ENCODE measurements around the gene PRKAR1B.
A peak's percentile ranks its signal among the peaks of the same experiment; 100 is the strongest.

Gene PRKAR1B

DNA sequence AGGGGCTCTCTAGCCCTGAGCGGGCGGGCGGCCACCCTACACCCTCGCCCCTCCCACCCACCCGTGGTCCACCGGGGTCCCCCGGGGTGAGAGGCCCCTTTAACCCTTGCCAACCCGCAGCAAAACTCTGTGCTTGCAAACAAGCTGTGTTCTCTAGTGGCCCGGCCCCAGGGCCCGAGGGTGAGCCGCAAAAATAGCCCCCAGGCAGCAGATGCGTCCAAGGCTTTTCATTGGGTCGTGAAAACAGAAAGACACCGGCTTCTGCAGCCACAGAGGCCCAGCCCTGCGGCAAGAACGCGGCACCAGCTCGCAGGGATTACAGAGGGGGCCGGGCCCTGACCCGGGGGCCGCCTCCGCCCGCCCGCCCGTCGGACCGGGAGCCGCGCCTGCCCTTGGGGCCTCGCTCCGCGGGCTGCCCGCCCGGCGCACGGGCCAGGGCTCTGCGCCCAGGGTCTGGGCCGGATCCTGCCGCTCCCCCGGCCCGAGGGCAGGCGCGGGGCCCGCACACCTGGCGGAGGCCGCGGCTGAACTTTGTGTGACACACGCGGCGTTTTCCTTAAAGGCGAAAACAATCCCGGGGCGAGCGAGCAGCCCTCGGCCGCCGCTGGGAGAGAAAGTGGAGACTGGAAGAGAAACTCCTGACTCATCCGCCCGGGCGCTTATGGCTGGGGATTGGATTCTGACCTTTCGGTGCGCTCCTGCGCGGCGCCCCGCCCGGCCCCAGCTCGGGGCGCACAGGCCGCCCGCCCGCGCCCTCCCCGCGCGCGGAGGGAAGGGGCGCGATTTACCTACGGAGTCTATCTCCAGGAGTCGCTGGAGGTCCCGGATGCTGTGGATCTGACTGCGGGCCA lies 210.2 kb downstream of the PRKAR1B start:
- DNase-seq = peak; percentile 52

GRCh38 chr7:516216-516605 lies 210.9 kb downstream of the PRKAR1B start:
- DNase-seq = no peak

DNA sequence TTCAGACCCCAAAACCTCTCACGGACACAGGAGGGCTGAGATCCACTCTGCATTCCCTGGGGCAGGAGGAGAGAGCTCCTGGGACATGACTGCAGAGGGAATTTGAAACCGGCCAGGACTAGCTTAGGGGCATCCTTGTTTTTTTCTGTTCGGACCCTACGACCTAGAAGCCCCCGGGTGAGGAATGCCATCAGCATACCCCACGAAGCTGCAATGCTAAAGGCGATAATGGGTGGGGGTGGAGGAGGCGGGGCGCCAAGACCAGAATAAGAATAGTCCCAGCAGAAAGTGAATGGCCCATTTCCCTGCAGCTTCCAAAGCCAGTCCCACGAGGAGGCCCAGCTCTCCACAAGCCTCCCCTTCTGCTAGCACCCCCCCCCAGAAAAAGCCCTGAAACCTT lies 211.5 kb downstream of the PRKAR1B start:
- DNase-seq = no peak

DNA sequence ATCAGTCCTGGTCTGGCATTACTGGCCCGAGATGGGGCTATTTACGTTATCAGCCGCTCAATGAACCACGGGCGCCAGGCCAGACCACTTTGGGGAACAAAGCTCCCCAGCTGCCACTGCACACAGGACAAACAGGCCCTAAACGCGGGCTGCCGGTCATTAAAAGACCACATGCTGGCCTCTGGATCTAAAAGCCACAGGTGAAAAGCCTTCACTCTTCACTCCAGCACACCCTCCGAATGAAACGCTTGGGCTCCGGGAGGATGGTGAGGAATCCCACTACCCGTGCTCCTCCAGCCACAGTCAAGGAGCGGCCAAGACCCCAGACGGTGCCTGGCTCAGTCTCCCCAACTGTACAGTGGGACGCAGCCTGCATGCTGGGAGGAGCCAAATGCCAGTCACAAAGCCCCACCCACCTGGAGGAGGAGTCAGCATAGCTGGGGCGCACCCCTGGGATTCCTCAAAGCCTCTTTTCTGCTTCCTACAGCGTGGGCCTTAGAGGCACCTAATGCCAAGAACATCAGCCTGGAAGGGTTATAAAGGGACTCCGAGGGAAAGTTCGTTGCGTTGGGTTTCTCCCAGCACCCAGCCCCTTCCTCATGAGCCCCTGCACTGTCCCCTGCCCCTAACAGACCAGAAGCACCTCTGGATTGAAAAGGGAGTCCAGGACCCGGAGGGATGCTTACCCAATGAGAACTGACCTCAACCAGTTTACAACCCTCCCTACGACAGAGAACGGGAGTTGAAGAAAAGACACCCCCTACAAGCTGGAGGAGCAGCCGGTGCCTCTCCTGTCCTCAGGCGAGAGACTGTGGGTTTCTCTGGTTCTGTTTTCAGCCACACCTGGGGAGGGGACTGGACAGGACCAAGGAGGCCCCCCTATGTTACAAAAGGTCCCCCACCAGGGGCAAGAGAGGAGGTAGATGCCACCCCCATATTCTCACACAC lies 212.2 kb downstream of the PRKAR1B start:
- DNase-seq = peak; percentile 61

DNA sequence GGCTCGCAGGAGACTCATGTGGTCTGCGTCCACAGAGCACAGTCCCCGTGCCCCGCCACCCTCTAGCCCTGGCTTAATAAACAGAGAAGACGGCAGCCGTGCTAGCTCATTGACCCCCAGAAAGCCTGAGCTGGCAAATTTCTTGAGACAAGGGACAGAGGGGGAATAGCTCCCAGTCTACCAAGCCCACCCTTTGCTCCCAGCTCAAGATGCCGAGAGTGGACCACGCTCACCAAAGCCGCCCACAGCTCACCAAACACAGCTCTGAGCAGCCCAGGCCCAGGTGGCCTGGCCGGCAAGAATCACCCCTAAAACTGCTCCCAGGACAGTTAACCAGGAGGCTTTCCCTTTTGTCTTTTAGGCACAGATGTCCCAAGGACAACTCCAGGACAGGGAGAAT lies 212.8 kb downstream of the PRKAR1B start:
- no peak for DNase-seq

DNA sequence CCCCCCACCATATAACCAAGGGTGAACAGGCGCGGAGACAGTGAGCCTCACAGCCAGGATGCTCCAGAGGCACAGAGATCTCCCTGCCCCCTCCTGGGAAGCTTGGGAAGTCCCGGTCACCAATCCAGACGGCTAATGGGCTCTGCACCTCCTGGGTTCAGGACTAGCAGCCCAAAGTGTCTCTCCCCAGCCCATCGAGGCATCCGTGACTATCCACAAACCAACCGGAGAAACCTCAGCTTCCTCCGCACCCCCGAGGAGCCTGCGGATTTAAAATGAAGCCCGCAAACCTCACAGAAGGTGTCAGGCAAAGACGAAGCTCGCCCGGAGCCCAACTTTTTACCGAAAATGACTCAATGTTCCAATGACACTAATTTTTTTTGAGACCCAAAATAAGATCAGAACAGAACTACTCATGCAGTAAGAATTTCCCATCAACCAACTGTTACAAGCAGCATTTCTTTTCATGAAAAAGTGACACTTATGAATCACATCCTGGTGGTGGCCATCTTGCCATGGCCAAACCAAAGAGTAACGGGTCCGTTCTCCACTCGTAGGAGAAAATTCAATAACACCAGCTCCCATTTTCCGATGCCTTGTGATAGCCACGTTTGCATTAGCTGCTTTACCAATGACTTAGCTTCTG lies 213.4 kb downstream of the PRKAR1B start:
- no peak for DNase-seq

- no peak for DNase-seq
These were observed 214.4 kb downstream of the PRKAR1B start for GRCh38 chr7:512541-513311.

GRCh38 chr7:512146-512510 lies 215.0 kb downstream of the PRKAR1B start:
- no peak for DNase-seq

DNA sequence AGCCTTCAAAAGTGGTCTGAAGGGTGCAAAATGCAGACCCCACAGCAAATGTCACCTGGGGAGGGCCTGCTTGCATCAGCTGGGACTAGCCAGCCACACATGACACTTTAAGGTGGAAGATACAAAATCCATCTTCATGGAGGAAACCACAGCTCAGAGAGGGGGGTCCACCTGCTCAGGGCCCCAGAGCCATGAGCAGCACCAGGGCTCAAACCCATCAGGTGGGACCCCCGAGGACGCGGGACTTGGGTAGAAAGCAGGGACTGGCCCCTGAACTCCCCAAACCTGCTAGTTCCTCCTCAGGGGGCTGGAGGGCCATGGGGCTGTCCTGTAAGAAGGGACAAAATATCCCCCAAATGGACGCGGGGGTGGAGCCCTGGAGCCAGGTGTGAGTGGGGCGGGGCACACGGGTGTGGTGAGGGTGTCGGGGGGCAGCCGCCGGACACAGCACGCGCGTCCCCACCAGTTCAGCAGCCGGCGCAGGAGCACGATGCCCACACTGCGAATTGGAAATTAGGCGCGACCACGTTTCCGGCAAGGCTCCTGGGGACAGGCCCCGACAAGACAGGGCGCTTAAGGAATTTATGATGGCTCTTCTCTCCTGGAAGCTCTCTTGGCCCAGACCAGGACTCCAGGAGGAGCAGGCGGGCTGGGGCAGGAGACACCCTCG lies 215.5 kb downstream of the PRKAR1B start:
- no peak for DNase-seq

- no peak for DNase-seq
These were observed 216.2 kb downstream of the PRKAR1B start for GRCh38 chr7:510782-511281.

- no peak for DNase-seq
These were observed 217.0 kb downstream of the PRKAR1B start for GRCh38 chr7:510131-510481.

DNA sequence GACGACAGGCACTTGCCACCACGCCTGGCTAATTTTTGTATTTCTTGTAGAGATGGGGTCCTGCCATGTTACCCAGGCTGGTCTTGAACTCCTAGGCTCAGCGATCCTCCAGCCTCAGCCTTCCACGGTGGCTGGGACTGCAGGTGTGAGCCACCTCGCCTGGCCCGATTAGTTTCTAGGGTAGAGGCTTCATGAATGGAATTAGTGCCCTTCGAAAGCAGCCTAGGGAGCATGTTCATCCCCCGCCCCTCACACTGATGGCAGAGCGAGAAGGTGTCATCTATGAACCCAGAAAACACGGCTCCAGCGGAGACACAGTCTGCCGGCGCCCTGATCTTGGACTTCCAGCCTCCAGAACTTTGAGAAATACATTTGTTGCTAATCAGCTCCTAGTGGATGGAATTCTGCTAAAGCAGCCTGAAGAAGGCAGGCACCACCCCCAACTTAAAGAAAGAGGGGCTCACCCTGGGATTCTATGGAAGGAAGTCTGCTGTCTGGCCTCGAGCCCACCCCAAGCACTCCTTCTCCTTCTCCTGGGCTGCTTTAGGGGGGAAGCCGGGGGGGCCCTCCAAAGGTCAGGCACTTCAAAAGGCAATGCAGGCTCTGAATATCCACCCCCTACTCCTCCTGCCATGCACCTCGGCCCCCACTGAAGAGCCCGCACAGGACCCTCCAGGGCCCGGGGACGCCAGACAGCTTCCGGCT lies 217.5 kb downstream of the PRKAR1B start:
- DNase-seq = no peak

GRCh38 chr7:508461-509170 lies 218.5 kb downstream of the PRKAR1B start:
- no peak for DNase-seq

GRCh38 chr7:507623-508300 lies 219.3 kb downstream of the PRKAR1B start:
- DNase-seq = no peak

DNA sequence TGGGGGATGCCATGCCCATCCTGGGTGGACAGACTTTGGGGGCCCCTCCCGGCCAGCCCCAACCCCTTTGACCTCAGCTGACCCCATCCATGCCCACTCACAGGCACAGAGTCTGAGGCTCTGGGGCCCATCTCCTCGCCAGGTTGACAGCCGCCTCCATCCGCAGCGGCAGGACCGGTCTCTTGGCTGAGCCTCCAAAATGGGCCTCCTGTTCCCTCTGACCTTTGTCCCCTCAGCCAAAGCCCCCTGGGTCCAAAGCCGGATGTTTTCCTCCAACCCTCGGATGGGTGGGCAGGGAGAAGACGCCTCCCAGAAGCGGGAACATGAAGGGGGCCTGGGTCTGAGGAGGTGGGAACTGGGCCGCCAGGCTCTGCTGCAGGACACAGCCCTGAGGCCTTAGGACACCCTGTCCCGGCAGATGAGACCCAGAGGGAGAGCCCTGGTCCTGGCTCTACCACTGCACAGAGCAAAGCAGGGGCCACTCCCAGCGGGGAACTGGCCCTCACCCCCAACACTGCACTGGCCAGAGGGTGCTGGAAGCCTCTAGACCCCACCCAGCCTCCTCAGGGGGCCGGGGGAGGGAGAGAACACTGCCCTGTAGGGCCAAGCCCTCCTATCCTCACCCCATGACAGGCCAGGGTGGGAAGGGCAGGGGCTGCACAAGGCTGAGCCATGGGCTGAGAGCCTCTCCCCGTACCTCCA lies 220.0 kb downstream of the PRKAR1B start:
- no peak for DNase-seq

DNA sequence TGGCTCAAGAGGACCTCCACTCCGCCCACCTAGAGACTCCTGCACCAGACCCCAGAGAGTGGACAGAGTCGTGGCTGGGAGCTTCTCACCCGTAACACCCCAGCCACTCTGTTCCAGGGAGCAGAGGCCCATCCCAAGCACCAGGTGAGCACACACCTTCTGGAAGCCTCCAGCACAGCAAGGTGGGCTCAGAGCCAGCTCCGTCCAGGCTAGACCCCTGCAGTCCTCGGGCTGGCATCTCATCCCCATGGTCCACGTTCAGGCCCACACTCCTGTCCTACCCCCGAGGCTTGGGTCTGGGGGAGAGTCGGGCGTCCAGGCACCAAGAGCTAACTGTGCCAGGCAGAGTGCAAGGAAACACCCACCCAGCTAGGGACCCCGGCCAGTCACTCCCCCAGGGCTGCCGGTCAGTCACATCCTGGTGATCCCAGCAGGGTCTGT lies 220.7 kb downstream of the PRKAR1B start:
- no peak for DNase-seq

GRCh38 chr7:505171-505570 lies 221.9 kb downstream of the PRKAR1B start:
- no peak for DNase-seq

DNA sequence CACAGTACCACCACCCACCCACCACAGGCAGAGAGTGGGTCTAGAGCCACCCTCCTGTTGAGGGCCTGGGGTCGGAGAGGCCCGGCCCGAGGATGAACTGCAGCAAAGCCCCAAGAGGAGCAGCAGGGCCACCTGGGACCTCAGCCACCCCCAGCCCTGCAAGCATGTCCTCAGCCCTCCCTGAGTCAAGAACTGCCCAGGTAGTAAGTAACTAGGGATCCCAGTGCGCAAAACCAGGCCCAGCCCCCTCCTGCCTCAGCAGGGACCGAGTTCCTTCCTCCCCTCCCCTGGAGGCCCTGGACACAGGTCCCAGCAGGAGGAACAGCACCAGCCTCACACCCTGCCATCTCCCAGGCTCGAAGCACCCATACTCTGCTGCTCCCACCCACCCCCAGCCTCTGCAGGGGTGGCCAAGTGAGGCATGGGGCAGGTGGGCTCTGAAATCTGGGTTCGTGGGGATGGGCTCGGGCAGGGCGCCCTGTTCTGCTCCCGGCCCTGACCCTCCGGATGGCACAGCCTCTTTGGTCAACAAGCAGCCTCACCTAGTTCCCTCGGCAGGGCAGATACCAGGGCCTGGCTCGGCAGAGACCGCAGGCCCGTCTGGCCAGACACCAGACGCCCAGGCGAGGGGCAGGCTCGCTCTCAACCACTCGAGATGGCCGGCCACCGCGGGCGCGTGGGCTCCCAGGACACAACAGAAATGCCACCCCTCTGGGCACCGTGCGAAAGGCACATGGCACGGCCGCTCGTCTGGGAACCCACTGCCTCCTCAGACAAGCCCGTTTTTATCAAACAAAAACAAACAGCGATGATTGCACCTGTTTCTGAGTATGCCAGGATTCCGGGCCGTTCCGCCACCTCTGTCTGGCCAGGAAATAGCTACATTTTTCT lies 222.6 kb downstream of the PRKAR1B start:
- DNase-seq = no peak

Data from stimulated activated CD8-positive, alpha-beta memory T cell treated with anti-CD3 and anti-CD28 coated beads, Interleukin-4, amount 100 ng/mL, for 48 hours (primary cell).